Ramos (cell line): ENCODE measurements around the gene TNFAIP3.
"Not testable (repeated sequence)": the region's sequence is repeated elsewhere in the genome, so short reads cannot be mapped to it uniquely, and the experiment has no call there.

Experiments
- in situ Hi-C: fragments of 300-500 bp; cut with MboI; formaldehyde crosslinking; loops from one replicate; pipeline ENCODE4 v1.14.3; 2022; ENCODE audit warnings: low sequenced_read_pairs; ENCODE audit not compliant: unreplicated experiment

Gene TNFAIP3

DNA sequence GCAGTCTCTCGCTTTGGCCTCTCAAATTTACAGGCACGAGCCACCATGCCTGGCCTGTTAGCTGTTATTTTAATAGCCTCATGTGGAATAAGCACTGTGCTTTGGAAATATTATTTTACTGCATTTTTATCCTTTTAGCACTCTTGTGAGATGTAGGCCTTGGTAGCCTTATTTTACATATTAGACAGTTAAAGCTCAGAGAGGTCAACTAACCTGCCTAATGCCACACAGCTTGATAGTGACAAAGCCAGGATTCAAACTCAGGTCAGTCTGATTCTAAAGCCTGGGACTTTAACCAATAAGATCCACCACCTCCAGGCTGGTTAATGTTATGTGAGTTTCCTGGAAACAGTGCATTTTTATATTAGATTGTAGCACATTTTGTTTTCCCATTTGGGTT, 9.5 kb downstream of the TNFAIP3 start:
- in situ Hi-C loops, result no loop called here

DNA sequence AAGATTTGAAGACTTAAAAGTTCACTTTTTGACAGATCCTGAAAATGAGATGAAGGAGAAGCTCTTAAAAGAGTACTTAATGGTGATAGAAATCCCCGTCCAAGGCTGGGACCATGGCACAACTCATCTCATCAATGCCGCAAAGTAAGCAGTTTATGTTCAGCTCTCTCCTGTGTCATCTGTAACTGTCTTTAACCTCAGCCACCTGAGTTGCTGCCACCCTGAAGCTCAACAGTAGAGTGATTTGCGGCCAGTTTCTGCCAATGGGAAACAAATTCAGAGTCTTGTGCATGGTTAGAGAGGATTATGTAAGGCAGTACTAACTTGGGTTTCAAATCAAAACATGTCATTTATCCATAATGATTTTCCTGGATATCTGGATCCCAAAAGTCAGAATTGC, 10.1 kb downstream of the TNFAIP3 start:
- in situ Hi-C loops, result no loop called here

DNA sequence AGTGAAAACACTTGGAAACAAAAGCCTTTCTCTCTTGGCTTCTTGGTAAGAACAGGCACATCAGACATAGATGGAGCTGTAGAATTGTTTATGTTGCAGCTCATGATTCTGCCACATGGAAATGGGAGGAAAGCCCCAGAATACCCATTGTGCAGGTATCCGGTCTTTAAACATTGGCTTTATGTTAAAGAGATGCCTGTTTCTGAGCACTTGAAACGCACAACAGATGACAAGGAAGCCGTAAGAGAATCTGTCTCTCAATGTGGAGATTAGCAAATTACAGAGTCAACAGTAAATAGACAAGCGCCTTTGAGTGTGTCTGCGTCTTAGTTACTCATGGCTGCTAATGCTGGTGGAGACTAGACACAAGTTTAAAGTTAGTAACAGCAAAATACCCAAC, 10.5 kb downstream of the TNFAIP3 start:
- in situ Hi-C loops, result no loop called here

DNA sequence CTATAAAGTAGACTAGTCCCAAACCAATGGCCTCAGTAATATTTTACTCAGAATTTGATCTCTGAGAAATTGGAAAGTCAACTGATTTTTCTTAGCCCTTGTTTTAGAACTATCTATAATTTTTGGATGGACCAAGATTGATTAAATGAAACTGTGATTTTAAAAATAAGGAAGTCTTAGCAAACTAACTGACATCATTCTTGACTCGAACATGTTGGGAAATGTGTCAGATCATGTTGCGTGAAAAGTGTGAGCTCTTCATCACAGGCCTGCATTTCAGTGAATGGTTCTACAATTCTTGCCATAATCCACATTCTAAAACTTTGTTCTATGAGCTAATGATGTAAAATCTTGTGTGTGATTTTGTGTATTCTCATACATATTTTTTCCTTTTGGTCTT, 11.0 kb downstream of the TNFAIP3 start:
- in situ Hi-C loops, result no loop called here

DNA sequence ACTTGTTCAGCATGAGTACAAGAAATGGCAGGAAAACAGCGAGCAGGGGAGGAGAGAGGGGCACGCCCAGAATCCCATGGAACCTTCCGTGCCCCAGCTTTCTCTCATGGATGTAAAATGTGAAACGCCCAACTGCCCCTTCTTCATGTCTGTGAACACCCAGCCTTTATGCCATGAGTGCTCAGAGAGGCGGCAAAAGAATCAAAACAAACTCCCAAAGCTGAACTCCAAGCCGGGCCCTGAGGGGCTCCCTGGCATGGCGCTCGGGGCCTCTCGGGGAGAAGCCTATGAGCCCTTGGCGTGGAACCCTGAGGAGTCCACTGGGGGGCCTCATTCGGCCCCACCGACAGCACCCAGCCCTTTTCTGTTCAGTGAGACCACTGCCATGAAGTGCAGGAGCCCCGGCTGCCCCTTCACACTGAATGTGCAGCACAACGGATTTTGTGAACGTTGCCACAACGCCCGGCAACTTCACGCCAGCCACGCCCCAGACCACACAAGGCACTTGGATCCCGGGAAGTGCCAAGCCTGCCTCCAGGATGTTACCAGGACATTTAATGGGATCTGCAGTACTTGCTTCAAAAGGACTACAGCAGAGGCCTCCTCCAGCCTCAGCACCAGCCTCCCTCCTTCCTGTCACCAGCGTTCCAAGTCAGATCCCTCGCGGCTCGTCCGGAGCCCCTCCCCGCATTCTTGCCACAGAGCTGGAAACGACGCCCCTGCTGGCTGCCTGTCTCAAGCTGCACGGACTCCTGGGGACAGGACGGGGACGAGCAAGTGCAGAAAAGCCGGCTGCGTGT, 11.6 kb downstream of the TNFAIP3 start:
- in situ Hi-C loops, result no loop called here

DNA sequence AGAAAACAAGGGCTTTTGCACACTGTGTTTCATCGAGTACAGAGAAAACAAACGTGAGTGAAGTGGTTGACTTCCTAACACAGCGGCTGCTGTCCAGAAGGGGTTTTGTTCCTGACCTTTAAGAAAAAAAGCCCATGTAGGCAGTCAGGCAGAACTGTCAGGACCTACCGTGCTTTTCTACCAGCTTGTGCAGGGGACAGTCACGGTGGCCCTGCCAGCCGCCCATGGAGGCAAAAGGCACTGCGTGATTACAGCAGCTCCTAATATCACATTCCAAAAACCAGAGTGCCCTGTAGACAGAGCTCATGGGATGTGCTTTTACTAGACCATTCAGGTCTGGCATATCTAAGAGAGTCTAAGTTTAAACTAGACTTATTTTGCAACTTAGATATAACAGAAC, 12.2 kb downstream of the TNFAIP3 start:
- in situ Hi-C loops, result no loop called here

DNA sequence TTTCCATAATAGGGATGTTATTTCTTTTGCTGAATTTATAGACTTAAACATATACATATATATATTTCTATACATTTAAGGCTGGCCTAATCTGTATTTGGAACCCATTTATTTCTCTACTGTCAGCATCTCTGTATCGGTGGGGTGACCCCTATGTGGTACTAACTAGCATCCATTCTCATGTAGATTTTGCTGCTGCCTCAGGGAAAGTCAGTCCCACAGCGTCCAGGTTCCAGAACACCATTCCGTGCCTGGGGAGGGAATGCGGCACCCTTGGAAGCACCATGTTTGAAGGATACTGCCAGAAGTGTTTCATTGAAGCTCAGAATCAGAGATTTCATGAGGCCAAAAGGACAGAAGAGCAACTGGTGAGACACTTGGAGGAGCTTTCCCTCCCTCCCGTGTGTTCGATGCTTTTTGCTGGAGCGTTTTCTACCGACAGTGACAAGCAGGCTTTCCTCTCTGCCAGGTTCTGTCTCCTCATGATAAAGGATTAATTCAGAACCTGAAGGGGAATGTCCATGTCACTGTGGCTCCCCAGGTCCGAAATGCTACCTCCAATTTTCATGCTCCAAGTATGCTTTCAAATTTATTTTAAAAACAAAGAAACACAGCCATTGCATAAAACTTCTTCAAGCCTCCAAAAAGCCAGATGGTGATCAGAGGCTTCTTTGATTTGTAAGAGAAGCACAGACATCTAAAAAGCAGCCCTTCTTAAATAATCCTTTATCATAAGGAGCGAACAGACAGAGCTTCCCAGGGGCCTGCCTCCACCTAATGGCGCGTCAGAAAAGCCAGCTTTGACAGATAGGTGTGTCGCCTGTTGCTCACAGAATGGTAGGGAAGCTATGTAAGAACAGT, 13.1 kb downstream of the TNFAIP3 start:
- in situ Hi-C loops, result no loop called here

DNA sequence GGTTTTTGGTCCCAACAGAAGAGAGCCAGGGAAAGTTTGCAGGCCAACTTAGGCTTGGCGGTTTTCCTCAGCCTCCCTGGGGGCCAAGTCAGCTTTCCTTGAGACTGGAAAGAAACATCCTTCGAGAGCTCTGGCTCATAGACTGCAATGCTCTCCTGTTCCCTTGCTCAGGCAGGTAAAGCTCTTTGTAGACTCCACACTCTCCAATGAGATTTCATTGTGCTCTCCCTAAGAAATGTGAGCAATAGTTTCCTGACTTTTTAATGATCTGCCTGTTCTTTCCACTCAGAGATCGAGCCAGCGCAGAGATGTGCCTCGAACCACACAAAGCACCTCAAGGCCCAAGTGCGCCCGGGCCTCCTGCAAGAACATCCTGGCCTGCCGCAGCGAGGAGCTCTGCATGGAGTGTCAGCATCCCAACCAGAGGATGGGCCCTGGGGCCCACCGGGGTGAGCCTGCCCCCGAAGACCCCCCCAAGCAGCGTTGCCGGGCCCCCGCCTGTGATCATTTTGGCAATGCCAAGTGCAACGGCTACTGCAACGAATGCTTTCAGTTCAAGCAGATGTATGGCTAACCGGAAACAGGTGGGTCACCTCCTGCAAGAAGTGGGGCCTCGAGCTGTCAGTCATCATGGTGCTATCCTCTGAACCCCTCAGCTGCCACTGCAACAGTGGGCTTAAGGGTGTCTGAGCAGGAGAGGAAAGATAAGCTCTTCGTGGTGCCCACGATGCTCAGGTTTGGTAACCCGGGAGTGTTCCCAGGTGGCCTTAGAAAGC, 13.9 kb downstream of the TNFAIP3 start:
- in situ Hi-C loops, result no loop called here

DNA sequence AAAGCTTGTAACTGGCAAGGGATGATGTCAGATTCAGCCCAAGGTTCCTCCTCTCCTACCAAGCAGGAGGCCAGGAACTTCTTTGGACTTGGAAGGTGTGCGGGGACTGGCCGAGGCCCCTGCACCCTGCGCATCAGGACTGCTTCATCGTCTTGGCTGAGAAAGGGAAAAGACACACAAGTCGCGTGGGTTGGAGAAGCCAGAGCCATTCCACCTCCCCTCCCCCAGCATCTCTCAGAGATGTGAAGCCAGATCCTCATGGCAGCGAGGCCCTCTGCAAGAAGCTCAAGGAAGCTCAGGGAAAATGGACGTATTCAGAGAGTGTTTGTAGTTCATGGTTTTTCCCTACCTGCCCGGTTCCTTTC, 14.4 kb downstream of the TNFAIP3 start:
- in situ Hi-C loops, result no loop called here

DNA sequence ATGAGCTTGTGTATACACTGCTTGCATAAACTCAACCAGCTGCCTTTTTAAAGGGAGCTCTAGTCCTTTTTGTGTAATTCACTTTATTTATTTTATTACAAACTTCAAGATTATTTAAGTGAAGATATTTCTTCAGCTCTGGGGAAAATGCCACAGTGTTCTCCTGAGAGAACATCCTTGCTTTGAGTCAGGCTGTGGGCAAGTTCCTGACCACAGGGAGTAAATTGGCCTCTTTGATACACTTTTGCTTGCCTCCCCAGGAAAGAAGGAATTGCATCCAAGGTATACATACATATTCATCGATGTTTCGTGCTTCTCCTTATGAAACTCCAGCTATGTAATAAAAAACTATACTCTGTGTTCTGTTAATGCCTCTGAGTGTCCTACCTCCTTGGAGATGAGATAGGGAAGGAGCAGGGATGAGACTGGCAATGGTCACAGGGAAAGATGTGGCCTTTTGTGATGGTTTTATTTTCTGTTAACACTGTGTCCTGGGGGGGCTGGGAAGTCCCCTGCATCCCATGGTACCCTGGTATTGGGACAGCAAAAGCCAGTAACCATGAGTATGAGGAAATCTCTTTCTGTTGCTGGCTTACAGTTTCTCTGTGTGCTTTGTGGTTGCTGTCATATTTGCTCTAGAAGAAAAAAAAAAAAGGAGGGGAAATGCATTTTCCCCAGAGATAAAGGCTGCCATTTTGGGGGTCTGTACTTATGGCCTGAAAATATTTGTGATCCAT, 15.3 kb downstream of the TNFAIP3 start:
- in situ Hi-C loops, result no loop called here

DNA sequence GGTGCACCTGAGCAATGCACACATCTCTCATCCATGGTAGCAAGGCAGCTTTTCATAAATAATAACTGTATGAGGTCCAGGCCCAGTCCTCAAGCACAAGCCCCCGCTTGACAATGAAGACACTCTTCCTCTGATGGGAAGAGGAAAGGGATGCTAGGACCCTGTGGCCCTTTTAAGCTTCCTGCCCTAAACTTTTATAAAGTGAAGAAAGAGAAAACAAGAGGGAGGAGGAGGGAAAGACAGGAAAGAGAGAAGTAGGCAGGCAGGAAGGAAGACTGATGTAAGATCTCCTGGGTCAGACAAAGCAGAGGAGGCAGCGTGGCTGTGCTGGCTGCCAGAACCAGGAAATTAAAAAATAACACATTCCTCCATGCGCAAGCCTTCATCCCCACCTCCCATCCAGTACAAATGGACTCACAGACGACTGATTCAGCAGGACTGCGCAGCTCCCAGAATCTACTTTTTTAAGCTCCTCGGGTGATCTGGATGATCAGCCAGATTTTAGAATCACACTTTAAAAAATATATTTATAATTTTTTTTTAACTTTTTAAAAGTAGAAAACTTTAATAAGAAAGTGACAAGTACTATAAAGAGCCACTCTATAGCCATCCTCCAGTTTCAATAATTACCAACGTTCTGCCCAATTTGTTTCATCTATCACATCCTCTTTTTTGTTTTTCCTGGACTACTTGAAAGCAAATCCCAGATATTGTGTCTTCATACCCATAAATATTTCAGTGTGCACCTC, 16.5 kb downstream of the TNFAIP3 start:
- in situ Hi-C loops, result no loop called here

DNA sequence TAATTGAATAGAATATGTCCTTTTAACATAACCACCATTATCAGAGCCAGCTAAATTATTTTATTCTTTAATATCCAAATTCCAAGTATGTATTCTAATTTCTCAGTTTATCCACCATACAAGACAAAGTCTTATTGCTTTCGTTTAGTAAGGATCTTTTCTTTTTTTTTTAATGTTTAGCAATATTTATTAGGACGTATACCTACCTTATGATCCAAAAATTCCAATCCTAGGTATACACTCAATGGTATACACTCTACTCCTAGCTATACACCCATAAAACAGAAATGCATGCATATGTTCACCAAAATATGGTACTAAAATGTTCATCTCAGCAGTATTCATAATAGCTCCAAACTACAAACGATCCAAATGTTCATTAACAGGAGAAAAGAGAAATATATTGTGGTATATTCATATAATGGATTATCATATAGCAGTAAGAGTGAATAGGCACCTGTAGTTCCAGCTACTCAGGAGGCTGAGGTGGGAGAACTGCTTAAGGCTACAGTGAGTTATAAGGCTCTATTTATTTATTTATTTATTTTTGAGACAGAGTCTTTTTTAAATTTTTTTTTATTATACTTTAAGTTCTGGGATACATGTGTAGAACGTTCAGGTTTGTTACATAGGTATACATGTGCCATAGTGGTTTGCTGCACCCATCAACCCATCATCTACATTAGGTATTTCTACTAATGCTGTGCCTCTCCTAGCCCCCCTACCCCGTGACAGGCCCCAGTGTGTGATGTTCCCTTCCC, 17.3 kb downstream of the TNFAIP3 start:
- in situ Hi-C loops, result no loop called here

DNA sequence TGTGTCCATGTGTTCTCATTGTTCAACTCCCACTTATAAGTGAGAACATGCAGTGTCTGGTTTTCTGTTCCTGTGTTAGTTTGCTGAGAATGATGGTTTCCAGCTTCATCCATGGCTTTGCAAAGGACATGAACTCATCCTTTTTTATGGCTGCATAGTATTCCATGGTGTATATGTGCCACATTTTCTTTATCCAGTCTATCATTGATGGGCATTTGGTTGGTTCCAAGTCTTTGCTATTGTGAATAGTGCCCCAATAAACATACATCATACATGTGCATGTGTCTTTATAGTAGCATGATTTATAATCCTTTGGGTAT, 17.8 kb downstream of the TNFAIP3 start:
- in situ Hi-C loops, result not testable (repeated sequence)

DNA sequence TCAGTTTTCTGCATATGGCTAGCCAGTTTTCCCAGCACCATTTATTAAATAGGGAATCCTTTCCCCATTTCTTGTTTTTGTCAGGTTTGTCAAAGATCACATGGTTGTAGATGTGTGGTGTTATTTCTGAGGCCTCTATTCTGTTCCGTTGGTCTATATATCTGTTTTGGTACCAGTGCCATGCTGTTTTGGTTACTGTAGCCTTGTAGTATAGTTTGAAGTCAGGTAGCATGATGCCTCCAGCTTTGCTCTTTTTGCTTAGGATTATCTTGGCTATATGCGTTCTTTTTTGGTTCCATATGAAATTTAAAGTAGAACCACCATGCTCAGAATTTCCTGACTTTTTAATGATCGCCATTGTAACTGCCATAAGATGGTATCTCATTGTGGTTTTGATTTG, 19.2 kb downstream of the TNFAIP3 start:
- in situ Hi-C loops, result not testable (repeated sequence)

DNA sequence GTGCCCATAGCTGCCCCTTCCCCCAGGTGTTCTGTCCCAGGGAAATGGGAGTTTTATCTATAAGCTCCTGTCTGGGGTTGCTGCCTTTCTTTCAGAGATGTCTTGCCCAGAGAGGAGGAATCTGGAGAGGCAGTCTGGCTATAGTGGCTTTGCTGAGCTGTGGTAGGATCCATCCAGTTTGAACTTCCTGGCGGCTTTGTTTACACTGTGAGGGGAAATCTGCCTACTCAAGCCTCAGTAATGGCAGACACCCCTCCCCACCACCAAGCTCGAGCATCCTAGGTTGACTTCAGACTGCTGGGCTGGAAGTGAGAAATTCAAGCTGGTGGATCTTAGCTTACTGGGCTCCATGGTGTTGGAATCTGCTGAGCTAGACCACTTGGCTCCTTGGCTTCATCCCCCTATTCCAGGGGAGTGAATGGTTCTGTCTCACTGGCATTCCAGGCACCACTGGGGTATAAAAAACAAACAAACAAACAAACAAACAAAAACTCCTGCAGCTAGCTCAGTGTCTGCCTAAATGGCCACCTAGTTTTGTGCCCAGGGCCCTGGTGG, 24.0 kb downstream of the TNFAIP3 start:
- in situ Hi-C loops, result no loop called here

DNA sequence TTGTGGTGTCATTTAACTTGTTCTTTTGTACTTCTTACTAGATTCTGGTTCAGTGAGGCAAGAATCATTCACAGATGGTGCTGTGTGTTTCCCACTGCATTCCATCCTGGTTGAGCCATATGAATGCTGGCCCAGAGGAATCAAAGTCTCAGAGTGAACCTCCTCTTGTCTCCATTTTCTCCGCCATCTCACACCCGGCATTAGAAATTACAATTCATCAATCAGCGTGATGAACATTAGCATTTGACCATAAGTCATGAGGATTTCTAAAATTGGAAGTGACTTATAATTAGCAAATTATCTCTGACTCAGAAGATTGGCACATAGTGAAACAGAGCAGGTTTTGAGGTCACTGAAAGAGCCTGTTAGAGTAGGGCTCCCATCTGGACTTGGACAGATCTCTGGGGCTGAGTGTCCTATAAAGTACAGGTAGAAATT, 25.2 kb downstream of the TNFAIP3 start:
- in situ Hi-C loops, result no loop called here

DNA sequence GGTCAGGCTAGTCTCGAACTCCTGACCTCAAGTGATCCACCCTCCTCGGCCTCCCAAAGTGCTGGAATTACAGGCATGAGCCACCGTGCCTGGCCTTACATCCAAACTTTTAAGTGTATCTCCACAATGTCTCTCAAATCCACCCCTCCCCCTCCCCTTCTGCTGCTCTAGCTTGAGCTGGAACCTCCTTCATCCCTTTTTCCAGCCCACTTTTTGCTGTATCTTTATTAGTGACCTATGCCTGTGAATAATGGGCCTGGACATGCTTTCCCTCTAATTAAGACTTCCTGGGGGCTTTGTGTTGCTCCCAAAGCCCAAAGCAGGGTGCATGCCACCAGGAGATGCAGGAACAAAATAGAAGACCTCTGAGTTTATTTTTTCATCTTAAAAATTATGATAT, 26.1 kb downstream of the TNFAIP3 start:
- in situ Hi-C loops, result no loop called here

DNA sequence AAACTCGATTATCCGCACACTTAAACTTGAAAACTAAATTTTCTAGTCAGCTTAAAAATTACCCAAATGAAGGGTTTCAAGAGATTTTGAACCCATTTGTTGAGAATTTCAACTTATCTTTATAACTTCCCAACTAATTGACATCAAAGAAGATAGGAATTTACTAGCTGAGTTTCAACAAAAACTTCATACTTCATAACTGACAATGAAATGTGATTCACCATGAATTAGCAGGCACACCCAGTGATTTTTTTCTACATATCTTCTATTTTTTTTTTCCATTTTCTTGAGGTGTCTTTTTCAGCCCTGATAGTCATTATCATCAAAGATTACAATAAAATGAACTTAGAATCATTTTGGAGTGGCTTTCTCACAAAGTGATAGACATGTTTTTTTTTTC, 26.7 kb downstream of the TNFAIP3 start:
- in situ Hi-C loops, result no loop called here

DNA sequence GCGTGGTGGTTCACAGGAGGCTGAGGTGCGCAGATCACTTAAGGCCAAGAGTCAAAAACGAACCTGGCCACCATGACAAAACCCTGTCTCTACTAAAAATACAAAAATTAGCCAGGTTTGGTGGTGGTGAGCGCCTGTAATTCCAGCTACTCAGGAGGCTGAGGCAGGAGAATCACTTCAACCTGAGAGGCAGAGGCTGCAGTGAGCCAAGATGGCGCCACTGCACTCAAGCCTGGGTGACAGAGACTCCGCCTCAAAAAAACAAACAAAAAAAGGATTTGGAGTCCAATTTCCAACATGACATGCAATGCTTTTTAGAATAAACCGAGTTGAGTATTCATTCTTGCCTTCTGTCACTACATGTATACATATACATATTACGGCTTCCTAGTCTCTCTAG, 27.3 kb downstream of the TNFAIP3 start:
- in situ Hi-C loops, result not testable (repeated sequence)
